Activated CD4-positive, CD25-positive, alpha-beta regulatory T cell (primary cell): Measurements from ENCODE around the gene STIMATE.

Experiments used
- DNase-seq, 4 experiments: peaks; one replicate each; lab custom pipeline; 2025; lab: John Stamatoyannopoulos, UW

The STIMATE gene

GRCh38 chr3:52866427-52866826 lies 30.9 kb downstream of the STIMATE start:
- DNase-seq, result no peak

- no peak for DNase-seq
Measured at GRCh38 chr3:52865994-52866393, 31.4 kb downstream of the STIMATE start.

- no peak for DNase-seq
Measured at GRCh38 chr3:52860424-52860768, 37.0 kb downstream of the STIMATE start.

DNA sequence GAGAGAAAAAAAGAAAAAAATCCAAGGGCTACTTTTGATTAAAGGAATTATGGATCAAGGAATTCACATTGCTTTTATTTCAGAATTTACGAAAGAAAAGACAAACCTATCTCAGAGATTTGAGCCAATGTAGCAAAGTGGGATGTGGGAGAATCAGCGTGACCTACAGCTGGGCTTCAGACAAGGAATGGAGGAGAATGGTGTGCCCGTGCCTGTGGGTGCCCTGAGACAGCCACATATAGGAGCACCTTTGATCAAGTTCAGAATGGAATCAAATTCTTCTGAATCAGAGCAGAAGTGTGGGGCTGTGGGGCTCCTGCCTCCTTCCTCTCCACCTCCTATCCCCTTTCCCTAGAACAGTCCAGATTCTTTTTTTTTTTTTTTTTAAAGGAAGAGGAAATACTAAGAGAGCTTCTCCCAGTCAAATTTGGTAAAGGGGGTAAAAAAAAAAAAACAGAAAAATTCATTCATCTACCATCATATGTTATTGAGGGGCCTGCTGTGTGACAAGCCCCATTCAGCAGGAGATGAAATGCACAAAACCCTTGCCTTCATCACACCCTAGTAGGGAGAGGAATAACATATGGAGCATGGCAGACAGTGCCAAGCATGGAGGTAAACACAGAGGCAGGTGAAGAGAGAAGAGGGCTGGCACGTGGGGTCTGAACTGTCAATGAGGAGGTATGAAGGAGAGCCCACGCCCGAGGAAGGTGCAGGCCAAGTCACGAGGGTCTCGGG lies 37.5 kb downstream of the STIMATE start:
- no peak for DNase-seq

DNA sequence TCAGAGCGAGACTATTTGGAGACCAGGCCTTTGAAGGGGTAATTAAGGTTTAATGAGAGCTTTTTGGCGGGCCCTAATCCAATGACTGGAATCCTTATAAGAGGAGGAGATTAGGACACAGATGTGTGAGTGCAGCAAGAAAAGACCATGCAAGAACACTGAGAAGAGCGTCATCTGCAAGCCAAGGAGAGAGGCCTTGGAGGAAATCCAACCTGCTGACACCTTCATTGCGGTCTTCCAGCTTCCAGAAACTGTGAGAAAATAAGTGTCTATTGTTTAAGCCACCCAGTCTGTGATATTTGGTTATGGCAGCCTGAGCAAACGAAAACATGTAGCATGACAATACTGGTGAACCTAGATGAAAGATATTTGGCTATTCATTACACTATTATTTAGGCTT lies 39.5 kb downstream of the STIMATE start:
- no peak for DNase-seq

DNA sequence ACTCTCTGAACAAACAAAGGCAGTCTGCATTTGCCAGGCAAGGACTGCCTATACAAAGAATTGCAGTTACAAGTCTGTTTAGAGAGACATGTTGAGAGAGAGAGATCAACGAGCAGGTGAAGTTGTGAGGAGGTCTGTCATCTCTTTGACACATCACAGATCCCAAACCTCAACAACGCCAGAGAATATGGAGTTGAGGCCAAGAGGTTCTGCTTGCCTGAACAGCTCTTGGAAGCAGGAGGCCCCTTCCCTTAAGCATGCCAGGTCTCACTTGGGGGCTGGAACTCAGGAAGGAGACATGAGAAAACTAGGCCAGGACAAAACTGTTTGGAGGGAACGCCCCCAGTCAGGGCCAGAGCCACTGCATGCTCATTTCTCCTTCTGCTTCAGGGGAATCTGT lies 40.2 kb downstream of the STIMATE start:
- no peak for DNase-seq

DNA sequence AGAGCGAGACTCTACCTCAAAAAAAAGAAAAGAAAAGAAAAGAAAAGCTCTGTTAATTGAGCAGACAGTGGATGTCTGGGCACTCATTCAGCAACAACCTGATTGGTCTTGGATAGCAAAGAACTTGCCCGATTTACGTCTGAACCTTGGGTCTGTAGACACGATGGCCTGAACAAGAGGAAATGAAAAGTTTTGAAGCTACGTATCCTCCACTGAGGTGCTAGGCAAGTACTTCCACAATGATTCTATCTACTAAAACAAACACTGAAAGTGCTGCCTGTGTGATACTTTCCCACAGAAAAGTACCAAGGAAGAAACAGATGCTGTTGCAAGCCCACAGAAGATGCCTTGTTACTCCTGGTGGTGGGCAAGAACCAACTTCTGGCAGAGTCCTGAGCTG lies 40.7 kb downstream of the STIMATE start:
- no peak for DNase-seq

GRCh38 chr3:52854013-52854412 lies 43.3 kb downstream of the STIMATE start:
- no peak for DNase-seq

DNA sequence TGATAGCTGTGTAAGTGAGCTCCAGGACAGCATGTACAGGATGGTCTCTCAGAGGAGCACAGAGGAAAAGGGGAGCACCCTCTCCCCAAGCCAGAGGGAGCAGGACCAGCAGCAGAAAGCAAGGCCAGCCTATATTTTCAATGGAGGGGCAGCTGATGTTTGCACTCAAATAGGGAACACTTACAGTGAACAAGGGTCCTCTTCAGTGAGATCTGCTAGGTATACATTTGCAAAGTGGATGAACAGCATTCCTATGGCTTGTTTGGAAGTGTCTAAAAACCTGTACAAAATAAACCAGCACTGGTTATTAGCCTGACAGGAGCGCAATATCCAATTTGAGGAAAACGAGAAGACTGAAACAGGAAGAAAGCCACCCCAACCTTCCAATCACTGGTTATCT lies 44.9 kb downstream of the STIMATE start:
- DNase-seq, result no peak

DNA sequence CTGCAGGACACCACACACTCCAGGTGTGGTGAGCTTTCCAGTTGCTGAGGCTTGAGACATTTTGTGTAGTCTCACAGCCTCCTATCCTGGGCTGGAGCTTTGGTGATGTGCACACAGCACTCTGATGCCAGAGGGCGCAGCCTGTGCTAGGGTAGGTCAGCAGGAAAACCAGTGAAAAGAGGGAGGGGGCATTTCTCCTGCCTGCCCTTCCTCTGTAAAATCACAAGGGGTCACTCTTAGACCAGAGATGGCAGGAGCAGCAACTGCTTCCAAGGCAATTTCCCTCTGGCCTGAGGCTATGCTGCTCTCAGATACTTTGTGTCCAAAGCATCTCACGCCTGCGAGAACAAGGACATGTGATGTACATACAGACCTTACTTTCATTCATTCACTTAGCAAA lies 46.0 kb downstream of the STIMATE start:
- no peak for DNase-seq

DNA sequence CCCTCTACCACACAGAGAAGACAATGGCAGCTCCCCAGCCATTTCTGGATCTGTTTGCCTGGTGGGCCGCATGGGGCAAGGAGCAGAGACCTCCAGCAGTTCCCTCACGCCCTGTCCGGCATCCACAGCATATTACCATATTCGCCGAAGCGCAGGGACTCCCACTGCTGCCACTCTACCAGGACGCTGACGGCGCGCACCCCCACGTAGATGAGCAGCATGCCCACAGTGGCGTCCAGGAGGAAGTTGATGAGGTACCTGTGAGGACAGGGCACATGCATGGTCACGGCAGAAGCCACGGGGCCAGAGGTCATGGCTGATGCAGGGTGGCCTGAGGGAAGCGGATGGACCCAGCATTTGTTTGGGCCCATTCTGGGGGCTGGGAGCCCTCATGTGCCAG lies 47.7 kb downstream of the STIMATE start:
- DNase-seq, result no peak

GRCh38 chr3:52848617-52849016 lies 48.7 kb downstream of the STIMATE start:
- DNase-seq, result no peak

DNA sequence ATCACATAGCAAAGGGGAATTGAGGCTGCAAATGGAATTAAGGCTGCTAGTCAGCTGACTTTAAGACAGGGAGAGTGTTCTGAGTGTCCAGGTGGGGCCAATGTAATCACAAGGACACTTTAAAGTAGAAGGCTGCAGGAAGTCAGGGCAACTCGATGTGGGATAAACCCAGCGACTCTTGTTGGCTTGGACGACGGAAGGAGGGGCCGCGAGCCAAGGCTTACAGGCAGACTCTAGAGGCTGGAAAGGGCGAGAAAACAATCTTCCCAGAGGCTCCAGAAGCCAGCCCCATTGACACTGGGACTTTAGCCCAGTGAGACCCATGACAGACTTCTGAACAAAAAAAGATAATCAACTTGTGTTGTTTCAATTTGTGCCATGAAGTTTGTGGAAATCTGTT lies 49.6 kb downstream of the STIMATE start:
- no peak for DNase-seq

- no peak for DNase-seq
Measured at GRCh38 chr3:52847241-52847640, 50.1 kb downstream of the STIMATE start.

- DNase-seq, result no peak
Measured at GRCh38 chr3:52846432-52846965, 50.8 kb downstream of the STIMATE start.

GRCh38 chr3:52845691-52846431 lies 51.5 kb downstream of the STIMATE start:
- peak in 1 of 4 experiments; percentile 13 for DNase-seq

GRCh38 chr3:52845157-52845556 lies 52.2 kb downstream of the STIMATE start:
- DNase-seq, result no peak

DNA sequence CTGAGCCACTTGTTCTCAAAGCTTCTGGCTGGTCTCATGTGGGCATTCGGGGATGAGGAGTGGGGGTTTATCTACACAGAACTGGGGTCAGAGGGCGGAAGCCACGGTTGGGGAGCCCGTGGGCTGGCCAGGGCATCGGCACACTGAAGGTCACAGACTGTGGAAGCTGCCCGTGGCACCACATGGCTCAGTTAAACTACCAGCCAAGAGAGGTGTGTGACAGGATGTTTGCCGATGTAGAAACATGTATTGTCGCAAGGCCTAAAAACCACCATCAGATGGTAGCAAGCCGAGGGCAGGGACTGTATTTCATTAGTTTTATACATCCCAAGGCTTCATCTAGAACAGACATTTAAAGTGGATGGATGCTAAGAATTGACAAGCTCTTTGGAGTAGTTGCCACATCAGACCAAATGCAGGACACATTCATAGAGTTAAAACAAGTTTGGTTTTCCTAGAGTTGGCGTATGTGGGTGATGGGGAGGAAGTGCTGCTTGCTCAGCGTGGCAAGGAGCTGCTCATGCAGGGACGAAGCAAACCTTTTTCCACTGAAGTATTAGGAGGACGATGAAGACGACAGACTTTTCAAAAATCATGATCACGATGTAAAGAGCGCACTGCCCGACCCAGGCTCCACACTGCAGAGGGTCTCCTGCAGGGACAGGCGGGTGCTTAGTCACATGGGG lies 52.9 kb downstream of the STIMATE start:
- DNase-seq, result no peak

GRCh38 chr3:52843881-52844280 lies 53.5 kb downstream of the STIMATE start:
- no peak for DNase-seq

GRCh38 chr3:52843108-52843865 lies 54.1 kb downstream of the STIMATE start:
- no peak for DNase-seq

DNA sequence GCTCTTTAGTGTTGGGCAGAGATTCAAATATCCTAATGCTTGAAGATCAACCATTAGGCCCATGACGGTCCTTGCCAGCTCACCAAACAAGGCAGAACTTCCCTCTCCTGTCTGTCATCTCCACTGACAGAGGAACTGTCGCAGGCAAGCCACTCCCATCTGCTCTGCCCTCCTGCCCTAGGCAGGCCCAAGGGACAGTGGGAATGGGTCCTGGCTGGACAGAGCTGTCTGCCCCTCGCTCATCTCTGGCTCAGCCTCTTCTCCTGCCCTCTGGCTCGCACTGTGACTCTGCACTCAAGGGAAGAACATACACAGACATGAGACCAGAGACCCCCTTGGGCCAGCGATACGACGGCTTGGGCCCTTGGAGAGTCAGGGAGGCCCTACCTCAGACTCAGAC lies 54.9 kb downstream of the STIMATE start:
- no peak for DNase-seq

DNA sequence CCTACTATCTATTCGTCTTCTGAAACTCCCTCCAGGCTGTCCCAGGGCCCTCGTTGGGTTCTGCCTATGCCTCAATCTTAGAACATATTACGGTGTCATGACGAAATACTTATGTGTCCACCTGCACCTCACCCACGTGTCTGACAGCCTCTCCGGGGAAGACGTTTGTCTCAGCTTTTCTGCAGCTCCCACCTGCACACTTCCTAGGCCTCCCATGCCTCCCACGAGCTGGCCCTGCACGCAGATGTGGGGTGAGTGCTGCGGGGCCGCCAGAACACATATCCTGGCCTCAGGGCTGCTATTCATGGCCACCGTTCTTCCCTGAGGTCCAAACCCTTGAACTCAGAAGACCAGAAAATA lies 55.4 kb downstream of the STIMATE start:
- DNase-seq, result no peak
